ENCODE measurements around the gene RTN1.

DNA sequence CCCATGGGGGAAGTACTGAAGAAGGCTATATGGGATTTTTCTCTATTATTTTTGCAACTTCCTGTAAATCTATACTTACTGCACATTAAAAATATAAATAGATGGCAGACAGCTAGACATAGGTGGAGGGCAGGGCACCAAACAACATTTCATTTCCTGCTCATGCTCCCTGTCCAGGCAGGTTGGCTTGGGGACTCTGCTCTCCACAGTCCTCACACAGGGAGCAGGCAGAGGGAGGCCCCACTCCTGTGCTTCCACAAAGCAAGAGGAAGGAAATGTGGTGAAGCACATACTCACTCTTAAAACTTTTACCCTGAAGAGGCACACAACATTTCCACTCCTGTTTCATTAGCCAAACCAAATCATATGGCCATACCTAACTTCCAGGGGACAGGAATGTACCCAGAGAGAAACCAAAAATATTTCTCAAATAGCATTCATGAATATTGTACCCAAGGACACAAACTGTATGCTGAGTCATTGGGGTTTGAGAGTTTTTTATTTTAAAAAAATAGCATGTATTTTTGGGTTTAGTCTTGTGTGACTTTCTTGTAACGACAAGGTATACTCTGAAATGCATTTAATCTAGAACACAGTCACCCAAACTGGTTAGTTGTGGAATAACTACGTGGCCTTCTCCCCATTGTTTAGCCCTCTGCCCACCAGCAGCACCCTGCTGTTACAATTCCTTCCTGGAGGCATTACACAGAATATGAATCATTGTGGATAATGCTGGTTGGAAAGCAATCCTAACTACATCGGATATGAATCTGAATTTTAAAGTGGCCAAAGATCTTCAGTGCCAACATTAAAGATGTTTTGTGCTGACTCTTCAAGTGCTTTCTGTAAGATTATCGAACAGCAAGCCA is 40.9 kb downstream of the RTN1 start:
- TF ChIP-seq CTCF (IDR thresholded peaks at IDR 0.05): no peak
- no peak for TF ChIP-seq POLR2A (IDR thresholded peaks at IDR 0.05)
